SK-N-SH (cell line): Measurements from ENCODE around the gene ENTHD1. TPM values are rescaled to one million over a fixed set of nuclear protein-coding genes. Genes with fewer than 3 reads are reported as not detected.

Source experiments
- CTCF ChIA-PET: fragments of 300-600, 350-600 bp; formaldehyde crosslinking; extraction: SDS; loops from one replicate; lab custom pipeline; 2021; lab: Yijun Ruan, JAX
- POLR2A ChIA-PET: fragments of 350-600 bp; sonication (Branson Sonifier 250); formaldehyde crosslinking; extraction: SDS; loops from one replicate; lab custom pipeline; 2020; ENCODE audit warnings: antibody characterized with exemption, inconsistent platforms; lab: Yijun Ruan, JAX
- DNase-seq: peaks from one replicate; pipeline ENCODE4 v3.0.0; 2012
- H2AFZ ChIP-seq: fragments of 200-600 bp; sonication (generic); 2 replicates; pipeline ENCODE4 v1.8.1; 2016; ENCODE audit warnings: antibody characterized with exemption, mild to moderate bottlenecking, low read depth
- H3F3A ChIP-seq: fragments of 200-600 bp; sonication (generic); replicated peaks from 2 replicates; pipeline ENCODE3; 2016; ENCODE audit warnings: antibody characterized with exemption, mild to moderate bottlenecking; ENCODE audit not compliant: insufficient read depth
- H3K27ac ChIP-seq, 2 experiments: fragments of 200-500 bp in 1 of 2; fragments of 200-600 bp in 1 of 2; sonication (Bioruptor generic) in 1 of 2; sonication (generic), shearing (Covaris generic) in 1 of 2; 2 replicates each; pipeline versions ENCODE4 v1.5.1 to v1.6.1; 2014 to 2016; ENCODE audit warnings: low read depth in 2 of 2, inconsistent platforms in 1 of 2, low read length in 1 of 2, mild to moderate bottlenecking in 1 of 2, mixed read lengths in 1 of 2
- H3K27me3 ChIP-seq: fragments of 200-600 bp; sonication (generic), shearing (Covaris generic); 2 replicates; pipeline ENCODE4 v1.6.1; 2016; ENCODE audit warnings: mixed run types; ENCODE audit not compliant: insufficient read depth
- H3K36me3 ChIP-seq, 2 experiments: fragments of 200-500 bp in 1 of 2; fragments of 200-600 bp in 1 of 2; sonication (Bioruptor generic) in 1 of 2; sonication (generic) in 1 of 2; replicated peaks in 1 of 2; 2 replicates each; pipeline versions ENCODE3 to v1.5.1; 2014 to 2016; ENCODE audit warnings: low read length in 1 of 2, mild to moderate bottlenecking in 1 of 2; ENCODE audit not compliant: insufficient read depth in 2 of 2, control insufficient read depth in 1 of 2
- H3K4me1 ChIP-seq, 2 experiments: fragments of 200-500 bp in 1 of 2; fragments of 200-600 bp in 1 of 2; sonication (Bioruptor generic) in 1 of 2; sonication (generic), shearing (Covaris generic) in 1 of 2; 2 replicates each; pipeline versions ENCODE4 v1.5.1 to v1.6.1; 2014 to 2016; ENCODE audit warnings: low read depth in 1 of 2, low read length in 1 of 2, mixed run types in 1 of 2; ENCODE audit not compliant: insufficient read depth in 2 of 2, control insufficient read depth in 1 of 2
- H3K4me2 ChIP-seq: fragments of 200-600 bp; sonication (generic), shearing (Covaris generic); 2 replicates; pipeline ENCODE4 v1.6.1; 2017; ENCODE audit warnings: mixed run types
- H3K4me3 ChIP-seq, 2 experiments: fragments of 200-500 bp in 1 of 2; fragments of 200-600 bp in 1 of 2; sonication (Bioruptor generic) in 1 of 2; sonication (generic), shearing (Covaris generic) in 1 of 2; 2 replicates each; pipeline versions ENCODE4 v1.5.1 to v1.8.1; 2014 to 2016; ENCODE audit warnings: low read depth in 2 of 2, inconsistent platforms in 1 of 2, low read length in 1 of 2, mild to moderate bottlenecking in 1 of 2, mixed read lengths in 1 of 2, moderate library complexity in 1 of 2
- H3K79me2 ChIP-seq: fragments of 200-600 bp; sonication (generic); 2 replicates; pipeline ENCODE4 v1.8.1; 2017; ENCODE audit warnings: mild to moderate bottlenecking; ENCODE audit not compliant: insufficient read depth
- H3K9ac ChIP-seq: fragments of 200-600 bp; sonication (generic); 2 replicates; pipeline ENCODE4 v1.6.1; 2017; ENCODE audit warnings: mixed run types
- H3K9me2 ChIP-seq: fragments of 200-600 bp; sonication (generic); 2 replicates; pipeline ENCODE4 v1.6.1; 2017; ENCODE audit warnings: mixed run types
- H3K9me3 ChIP-seq: fragments of 200-600 bp; sonication (generic); 2 replicates; pipeline ENCODE4 v1.6.1; 2017; ENCODE audit warnings: mixed run types, mild to moderate bottlenecking, moderate library complexity
- H4K20me1 ChIP-seq: fragments of 200-600 bp; sonication (generic); 2 replicates; pipeline ENCODE4 v1.6.1; 2017; ENCODE audit warnings: mild to moderate bottlenecking, mixed run types; ENCODE audit not compliant: insufficient read depth
- EZH2phosphoT487 ChIP-seq: fragments of 200-600 bp; sonication (generic); IDR thresholded peaks from 2 replicates; pipeline ENCODE4 v1.6.1; 2017; ENCODE audit warnings: low read depth, mixed run types, mild to moderate bottlenecking, antibody characterized with exemption, moderate library complexity, borderline replicate concordance
- FOSL2 ChIP-seq: IDR thresholded peaks from 2 replicates; pipeline ENCODE4 v1.4.0; 2012; ENCODE audit warnings: low read depth, mild to moderate bottlenecking, moderate library complexity, borderline replicate concordance
- FOXJ3 ChIP-seq: sonication (generic); formaldehyde crosslinking; IDR thresholded peaks from 2 replicates; pipeline ENCODE4 v1.5.1; 2020; ENCODE audit warnings: mild to moderate bottlenecking, missing genetic modification reagents
- GATA2 ChIP-seq: sonication (generic); formaldehyde crosslinking; IDR thresholded peaks from 2 replicates; pipeline ENCODE4 v1.5.0; 2020; ENCODE audit warnings: mild to moderate bottlenecking, missing genetic modification reagents
- IRF3 ChIP-seq: fragments of 150-350 bp; IDR thresholded peaks from 2 replicates; pipeline ENCODE4 v1.6.1; 2016; ENCODE audit warnings: mild to moderate bottlenecking, low read depth, low read length
- JUND ChIP-seq: IDR thresholded peaks from 2 replicates; pipeline ENCODE4 v1.4.0; 2012
- MEF2A ChIP-seq: IDR thresholded peaks from 2 replicates; pipeline ENCODE4 v1.4.0; 2012; ENCODE audit warnings: low read depth, borderline replicate concordance
- MXI1 ChIP-seq: IDR thresholded peaks from 2 replicates; pipeline ENCODE4 v1.6.1; 2012; ENCODE audit warnings: mild to moderate bottlenecking, low read depth, low read length, improper control_type of control experiment
- NFIC ChIP-seq: IDR thresholded peaks from 2 replicates; pipeline ENCODE4 v1.4.0; 2012; ENCODE audit warnings: borderline replicate concordance
- NRF1 ChIP-seq: IDR thresholded peaks from 2 replicates; pipeline ENCODE4 v1.6.1; 2012; ENCODE audit warnings: low read depth, mild to moderate bottlenecking, low read length
- REST ChIP-seq: IDR thresholded peaks from 2 replicates; pipeline ENCODE4 v1.6.1; 2012; ENCODE audit warnings: mild to moderate bottlenecking, low read depth, low read length, moderate library complexity
- SIN3A ChIP-seq: IDR thresholded peaks from 2 replicates; pipeline ENCODE4 v1.6.1; 2012; ENCODE audit warnings: low read depth, mild to moderate bottlenecking, low read length, moderate library complexity, borderline replicate concordance
- TCF12 ChIP-seq: IDR thresholded peaks from 2 replicates; pipeline ENCODE4 v1.4.0; 2012
- ZBTB33 ChIP-seq: IDR thresholded peaks from 2 replicates; pipeline ENCODE4 v1.4.0; 2012; ENCODE audit warnings: low read depth, borderline replicate concordance
- WGBS: methylation state at CpG from one replicate; pipeline ENCODE4 v1.1.6; 2017; ENCODE audit warnings: low lambda C conversion rate; 5-methylcytosine and 5-hydroxymethylcytosine counted together
- polyA plus RNA-seq, 3 experiments: library from polyadenylated mRNA; depleted of rRNA; stranded (reverse); fragments of >200 nt; gene quantifications; 2 replicates each; pipeline ENCODE4 v1.2.3, GENCODE V29; 2012
- TF ChIP-seq, protein P1 (sequence below): IDR thresholded peaks from 2 replicates; pipeline ENCODE4 v1.4.0; 2012; ENCODE audit warnings: low read depth, borderline replicate concordance

Gene ENTHD1
- polyA plus RNA-seq, 1 of the 3 experiments (the other 2 are of a cell fraction): not detected

GRCh38 chr22:39940757-39941305 is 47.3 kb upstream of the ENTHD1 start:
- POLR2A ChIA-PET: no interaction called here
- no peaks in the 10 kb centered on the region for H3K27me3 ChIP-seq
- CTCF ChIA-PET: no interaction called here

GRCh38 chr22:39939830-39940229 is 46.3 kb upstream of the ENTHD1 start:
- Histone ChIP-seq H3K9me3 (no peaks in the 10 kb centered on the region), H3K9me2 (no peaks in the 10 kb centered on the region), H3K27ac (no peak overlapping the region)
- POLR2A ChIA-PET: no interaction called here
- TF ChIP-seq EZH2phosphoT487 (no peak), FOXJ3 (CRISPR knock-in tag) (no peak), IRF3 (no peak), JUND (no peak), SIN3A (no peak), FOSL2 (no peak), NRF1 (no peak), MXI1 (no peak), TCF12 (no peak), ZBTB33 (no peak), REST (no peak), NFIC (no peak)
- TF ChIP-seq, protein P1, sequence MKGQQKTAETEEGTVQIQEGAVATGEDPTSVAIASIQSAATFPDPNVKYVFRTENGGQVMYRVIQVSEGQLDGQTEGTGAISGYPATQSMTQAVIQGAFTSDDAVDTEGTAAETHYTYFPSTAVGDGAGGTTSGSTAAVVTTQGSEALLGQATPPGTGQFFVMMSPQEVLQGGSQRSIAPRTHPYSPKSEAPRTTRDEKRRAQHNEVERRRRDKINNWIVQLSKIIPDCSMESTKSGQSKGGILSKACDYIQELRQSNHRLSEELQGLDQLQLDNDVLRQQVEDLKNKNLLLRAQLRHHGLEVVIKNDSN: no peak
- TF ChIP-seq, all 33 proteins: peak for 0
- no peak overlapping the region for H3K4me3 ChIP-seq
- CTCF ChIA-PET: no interaction called here
- H3F3A ChIP-seq: no peaks in the 10 kb centered on the region
- no peaks in the 10 kb centered on the region for H3K27me3 ChIP-seq
- H4K20me1 ChIP-seq: no peaks in the 10 kb centered on the region
- H2AFZ ChIP-seq: no peak overlapping the region
- H3K9ac ChIP-seq: no peak overlapping the region
- H3K79me2 ChIP-seq: no peaks in the 10 kb centered on the region
- no peak overlapping the region for H3K4me2 ChIP-seq
- H3K4me1 ChIP-seq: no peaks in the 10 kb centered on the region
- no peak for DNase-seq
- no peaks in the 10 kb centered on the region for H3K36me3 ChIP-seq
- WGBS: 73% methylated on average over 1 of the region's 3 CpGs

More at GRCh38 chr22:39940757-39941305, 47.3 kb upstream of the ENTHD1 start:
- no peak overlapping the region for H3K27ac ChIP-seq
- no peaks in the 10 kb centered on the region for H3F3A ChIP-seq
- no peak overlapping the region for H3K4me2 ChIP-seq
- whole genome bisulfite sequencing: 66% methylated on average over 9 of the region's 9 CpGs
- H3K36me3 ChIP-seq: no peaks in the 10 kb centered on the region
- DNase-seq: no peak
- no peak overlapping the region for H3K4me3 ChIP-seq
- no peaks in the 10 kb centered on the region for H3K9me3 ChIP-seq
- no peak overlapping the region for H3K9ac ChIP-seq
- no peaks in the 10 kb centered on the region for H3K79me2 ChIP-seq
- H3K4me1 ChIP-seq: no peaks in the 10 kb centered on the region
- H4K20me1 ChIP-seq: no peaks in the 10 kb centered on the region
- no peaks in the 10 kb centered on the region for H3K9me2 ChIP-seq
- TF ChIP-seq GATA2 (CRISPR knock-in tag) (no peak), MEF2A (no peak)
- no peak overlapping the region for H2AFZ ChIP-seq
